HG03442 (cell line): ENCODE results near the gene ODC1.
"Not testable (repeated sequence)": the region's sequence is repeated elsewhere in the genome, so short reads cannot be mapped to it uniquely, and the experiment has no call there.

Experiments
- ATAC-seq: cut with Tn5 transposase; IDR thresholded peaks from one replicate; pipeline ENCODE4 v1.9.1; 2021; ENCODE audit warnings: mild to moderate bottlenecking, moderate library complexity; ENCODE audit not compliant: unreplicated experiment

ODC1 gene

DNA sequence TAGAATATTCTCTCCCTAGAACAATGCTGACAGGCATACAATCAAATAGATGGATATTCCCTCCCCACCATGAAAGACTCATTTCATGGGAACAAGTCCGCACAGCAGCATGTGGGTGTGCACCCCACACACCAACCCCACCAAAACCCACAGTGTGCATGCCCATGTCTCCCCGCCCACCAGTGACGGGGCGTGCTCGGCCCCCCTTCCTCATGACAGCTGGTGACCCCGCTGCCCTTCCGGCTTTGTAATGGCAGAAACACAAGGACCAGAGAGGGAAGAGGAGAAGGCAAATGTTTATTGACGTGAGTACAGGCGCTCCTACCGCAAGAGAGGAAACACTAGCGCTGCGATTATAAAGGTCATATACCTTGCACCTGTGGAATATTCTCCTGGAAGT, 30.8 kb upstream of the ODC1 start:
- ATAC-seq = no peak

DNA sequence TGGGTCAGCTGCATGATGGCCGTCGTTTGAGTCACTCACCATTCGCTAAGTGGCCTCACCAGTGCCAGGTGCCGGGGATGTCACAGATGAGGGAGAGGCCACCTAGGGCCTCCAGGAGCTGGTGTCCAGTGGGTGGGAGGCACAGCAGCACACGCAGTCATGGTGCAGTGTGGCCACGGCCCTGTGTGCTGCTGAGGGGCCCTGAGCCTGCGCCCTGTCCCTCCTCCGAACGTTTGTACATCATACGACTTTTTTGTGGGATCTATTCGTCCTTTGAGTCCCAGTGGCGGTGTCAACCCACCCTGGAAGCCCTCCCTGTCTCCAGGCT, 30.1 kb upstream of the ODC1 start:
- ATAC-seq = no peak

DNA sequence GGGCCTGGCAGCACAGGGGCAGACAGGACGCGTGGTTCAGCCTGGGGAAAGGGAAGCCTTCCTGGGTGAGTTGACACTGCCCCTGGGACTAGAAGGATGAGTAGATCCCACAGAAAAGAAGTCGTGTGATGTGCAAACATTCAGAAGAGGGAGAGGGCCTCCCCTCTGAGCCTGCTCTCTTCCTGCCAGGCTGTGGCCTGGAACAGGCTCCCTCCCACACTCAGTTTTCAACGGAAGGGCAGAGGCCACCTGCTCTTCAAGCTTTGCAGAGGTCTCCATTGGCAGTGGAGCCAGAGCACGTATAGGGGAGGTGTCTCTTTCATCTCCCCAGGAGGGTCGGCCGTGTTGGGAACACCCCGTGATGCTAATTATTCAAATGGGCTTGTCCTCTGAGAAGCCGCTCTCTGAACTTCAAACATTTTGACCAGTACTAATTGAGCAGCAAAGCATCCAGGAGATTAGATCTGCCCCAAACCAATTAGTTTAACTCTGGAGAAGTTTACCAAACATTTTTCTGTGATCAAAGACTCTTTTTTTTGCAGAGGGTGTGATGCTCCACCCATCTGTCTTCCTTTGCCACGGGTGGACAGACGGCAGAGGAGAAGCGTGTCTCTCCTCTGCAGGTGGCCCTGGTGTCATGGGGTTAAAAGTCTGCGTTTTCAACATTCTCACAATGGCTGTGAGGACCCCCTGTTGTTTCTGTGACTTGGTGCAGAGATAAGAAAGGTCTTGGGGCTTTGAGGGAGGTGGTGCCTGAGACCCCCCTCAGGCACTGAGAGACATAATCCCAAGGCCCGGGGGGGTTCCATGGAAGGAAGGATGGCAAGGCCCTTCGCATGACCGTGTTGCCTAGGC, 29.5 kb upstream of the ODC1 start:
- no peak for ATAC-seq

- no peak for ATAC-seq
Observed at GRCh38 chr2:10476723-10477442, 28.8 kb upstream of the ODC1 start.

DNA sequence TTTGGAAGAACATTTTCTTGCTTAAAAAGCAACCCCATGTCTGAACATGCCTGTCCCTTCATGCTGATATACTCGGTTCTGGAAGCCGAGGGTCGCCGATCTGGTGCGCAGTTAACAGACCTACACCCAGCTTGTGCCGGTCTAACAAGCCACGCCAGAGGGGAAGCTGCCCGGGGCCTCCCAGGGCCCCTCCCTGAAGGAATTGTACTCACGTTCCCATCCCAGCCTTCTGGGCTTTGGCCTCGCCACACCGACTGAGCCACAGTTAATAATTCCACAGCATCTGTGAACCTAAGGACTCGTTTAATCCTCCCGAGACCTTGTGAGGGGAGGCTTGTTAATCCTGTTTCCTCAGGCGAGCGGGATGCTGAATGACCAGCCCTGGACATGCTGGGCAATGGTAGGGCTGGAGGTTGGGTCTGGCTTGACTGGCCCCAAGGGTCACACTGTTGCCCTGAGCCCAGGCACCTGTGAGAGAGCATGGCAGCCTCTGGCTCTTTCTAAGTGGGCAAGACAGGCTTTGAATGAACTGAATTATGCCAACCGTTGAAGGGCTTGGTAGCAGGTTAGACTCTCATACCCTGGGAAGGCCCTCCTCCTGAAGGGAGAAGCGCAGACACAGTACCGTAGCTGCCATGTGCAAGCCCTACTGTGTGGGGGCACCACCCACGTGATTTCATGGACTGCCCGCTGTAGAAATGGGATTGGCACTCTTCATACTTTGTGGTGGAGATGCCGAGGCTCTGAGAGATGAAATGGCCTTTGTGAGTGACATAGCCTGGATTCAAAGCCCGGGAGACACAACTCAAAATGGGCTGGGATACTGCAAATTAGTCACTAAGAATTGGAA, 27.9 kb upstream of the ODC1 start:
- no peak for ATAC-seq

DNA sequence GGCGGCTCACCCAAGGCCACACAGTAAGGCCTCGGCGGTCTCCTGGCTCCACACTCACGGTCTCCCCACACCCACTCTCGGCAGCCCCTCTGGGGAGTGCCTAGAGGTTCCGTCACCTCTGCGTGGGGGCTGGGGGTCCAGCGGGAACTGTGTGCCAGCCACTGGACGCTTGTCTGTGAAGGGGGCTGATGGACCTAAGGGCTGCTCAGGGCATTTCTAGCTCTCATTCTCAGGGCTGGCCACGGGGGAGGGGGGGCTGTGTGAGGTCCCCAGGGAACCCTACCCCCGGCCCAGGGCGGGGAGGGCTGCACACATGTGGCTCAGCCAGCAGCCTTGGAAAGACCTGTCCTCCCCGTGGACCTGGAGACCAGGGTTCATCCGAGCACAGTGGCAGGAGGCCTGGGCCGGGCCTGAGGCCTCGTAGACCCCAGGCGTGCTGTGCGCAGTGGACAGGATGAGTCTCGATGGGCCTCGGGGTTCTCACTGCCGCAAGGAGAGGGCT, 27.1 kb upstream of the ODC1 start:
- no peak for ATAC-seq

- no peak for ATAC-seq
Observed at GRCh38 chr2:10473121-10473756, 25.1 kb upstream of the ODC1 start.

GRCh38 chr2:10471955-10472354, 23.8 kb upstream of the ODC1 start:
- no peak for ATAC-seq

DNA sequence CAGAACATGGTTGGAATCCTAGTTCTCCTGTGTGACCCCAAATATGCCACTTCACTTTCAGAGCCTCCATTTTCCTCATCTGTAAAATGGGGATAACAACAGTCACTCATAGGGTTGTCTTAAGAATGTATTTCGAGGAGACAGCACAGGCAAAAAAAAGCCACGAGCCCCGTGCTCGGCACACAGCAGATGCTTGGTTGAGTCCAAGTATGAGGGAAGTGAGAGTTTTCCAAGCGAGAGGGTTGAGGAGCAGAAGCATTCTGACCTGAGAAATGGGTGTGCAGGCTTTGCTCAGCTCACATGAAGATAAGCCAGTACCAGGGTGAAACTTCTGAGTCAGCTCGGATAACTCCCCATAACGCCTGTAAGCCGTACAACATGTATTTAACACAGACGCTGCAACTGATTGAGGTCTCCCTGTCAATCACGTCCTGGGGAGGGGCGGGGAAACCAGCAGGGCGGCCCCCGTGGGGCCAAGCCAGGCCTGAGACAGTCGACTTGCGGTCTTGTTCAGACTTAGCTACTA, 23.0 kb upstream of the ODC1 start:
- ATAC-seq = no peak

GRCh38 chr2:10469955-10470608, 22.0 kb upstream of the ODC1 start:
- no peak for ATAC-seq

- no peak for ATAC-seq
Observed at GRCh38 chr2:10469301-10469700, 21.2 kb upstream of the ODC1 start.

- no peak for ATAC-seq
Observed at GRCh38 chr2:10467401-10467800, 19.3 kb upstream of the ODC1 start.

DNA sequence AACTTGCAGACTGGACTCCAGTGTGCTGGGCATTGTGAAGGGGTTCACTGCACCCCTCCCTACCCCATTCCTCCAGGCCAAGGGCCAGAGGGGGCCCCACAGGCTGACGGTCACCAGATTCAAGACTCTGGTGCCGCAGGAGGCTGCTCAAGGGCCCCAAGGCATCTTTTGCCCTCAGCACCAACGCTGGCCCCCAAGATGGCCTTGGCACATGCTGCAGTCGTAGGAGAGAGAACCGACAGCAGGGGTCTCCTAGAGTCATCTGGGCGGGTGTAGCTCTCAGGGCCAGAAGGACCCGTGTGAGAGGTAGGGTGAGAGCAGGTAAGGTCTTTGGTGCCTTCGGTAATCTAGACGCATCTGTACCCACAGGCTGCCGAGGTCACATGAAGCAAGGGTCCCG, 18.7 kb upstream of the ODC1 start:
- ATAC-seq = no peak

DNA sequence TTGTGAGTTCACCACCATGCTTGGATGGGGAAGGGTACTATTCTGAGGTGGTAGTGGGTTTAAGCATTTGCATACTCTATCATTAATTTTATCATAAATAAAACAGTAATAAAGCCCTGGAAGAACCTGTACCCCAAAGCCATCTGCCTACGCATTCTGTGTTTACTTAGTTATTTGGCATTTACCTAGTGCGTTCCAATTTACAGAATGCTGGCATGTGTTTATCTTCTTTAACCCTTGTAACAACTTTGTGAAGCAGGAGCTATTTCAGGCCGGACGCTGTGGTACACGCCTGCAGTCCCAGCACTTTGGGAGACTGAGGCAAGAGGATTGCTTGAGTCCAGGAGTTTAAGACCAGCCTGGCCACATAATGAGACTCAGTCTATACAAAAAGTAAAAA, 17.8 kb upstream of the ODC1 start:
- no peak for ATAC-seq

DNA sequence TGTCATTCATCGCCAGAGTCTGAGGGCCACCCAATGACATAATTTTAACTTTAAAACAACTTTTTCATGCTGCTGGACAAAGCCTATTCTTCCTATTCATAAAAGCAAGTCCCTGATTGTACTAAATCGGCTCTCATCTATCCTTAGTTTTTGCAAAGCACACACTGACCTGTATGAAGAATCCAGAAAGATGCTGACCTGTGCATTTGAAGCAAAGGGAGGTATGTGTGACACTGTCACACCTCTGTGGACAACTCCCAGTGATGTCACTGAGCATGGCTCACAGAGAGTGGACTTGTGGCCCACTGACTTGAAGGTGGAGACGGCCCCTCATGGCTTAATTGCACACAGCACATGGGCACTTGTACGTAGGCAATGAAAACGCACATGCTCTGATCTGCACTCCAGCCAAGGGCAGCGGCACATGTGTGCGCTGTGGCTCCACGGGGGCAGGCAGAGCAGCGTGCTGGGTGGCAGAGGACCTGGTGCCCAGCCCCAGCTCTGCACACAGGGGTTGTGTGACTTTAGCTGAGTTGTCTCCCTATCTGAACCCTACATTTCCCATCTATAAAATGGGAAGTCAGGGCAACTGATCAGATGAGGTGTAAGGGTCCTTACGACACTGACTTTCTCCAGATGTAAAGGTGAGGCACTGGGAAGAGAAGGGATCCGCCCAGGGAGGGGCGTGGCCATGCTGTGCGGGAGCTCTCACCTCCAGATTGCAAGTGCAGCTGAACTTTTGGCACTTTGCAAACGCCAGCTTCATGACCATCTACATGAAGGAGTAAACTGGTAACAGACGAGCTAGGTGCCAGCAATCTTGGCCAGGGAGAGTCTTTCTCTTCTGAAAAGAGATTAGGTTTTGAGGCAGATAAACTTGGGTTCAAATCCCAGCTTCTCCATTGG, 14.3 kb upstream of the ODC1 start:
- ATAC-seq = no peak

DNA sequence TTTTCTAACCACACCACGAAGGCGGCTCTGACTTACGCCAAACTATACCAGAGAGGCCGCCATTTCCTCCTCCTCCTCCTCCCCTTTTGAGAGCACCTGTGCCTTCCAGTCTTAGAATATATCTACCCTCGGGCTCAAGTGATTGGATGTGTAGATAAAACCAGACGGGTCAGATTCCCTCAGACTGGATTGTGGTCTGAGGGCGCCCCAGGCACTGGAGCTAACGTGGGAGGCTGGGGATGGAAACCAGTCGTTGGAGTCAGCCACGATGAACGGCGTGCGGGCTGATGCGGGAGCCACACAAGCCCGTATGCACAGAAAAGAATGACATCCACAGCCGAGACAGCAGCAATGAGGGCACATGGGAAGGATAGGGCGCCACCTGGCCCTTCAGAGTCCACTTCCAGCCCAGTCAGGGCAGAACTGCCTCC, 12.3 kb upstream of the ODC1 start:
- no peak for ATAC-seq

DNA sequence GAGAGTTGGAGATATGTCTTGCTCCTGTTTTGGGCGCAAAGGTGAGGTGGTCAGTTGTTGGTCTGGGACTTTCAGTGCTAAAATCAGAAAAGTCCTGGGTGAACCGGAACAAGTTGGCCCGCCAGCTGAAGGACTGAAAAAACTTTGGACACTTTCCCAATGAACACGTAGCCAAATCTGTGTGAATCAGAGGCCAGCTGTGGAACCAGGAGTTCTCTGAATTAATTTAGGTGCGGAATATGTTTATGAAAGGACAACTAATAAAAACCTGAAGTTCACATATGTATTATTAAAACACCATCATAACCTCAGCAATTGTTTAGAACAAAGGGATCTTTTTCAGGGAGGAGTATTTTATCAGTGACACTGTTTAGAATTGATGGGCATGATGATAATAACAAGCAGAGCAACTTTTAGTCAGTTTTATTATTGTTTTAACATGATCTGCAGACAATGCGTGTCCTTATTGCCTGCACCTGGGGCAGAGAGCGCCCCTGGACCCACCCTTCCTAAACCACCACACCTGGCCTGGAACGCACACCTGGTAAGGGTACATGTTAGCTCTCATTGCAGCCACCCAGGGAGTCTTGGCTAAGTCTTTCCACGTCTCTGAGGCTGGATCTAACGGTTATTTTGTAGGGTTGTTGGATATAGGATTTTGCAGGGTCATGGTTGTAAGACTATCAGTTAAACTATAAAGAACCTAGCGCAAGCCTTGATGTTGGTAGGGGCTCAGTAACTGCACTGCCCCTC, 9.9 kb upstream of the ODC1 start:
- no peak for ATAC-seq

DNA sequence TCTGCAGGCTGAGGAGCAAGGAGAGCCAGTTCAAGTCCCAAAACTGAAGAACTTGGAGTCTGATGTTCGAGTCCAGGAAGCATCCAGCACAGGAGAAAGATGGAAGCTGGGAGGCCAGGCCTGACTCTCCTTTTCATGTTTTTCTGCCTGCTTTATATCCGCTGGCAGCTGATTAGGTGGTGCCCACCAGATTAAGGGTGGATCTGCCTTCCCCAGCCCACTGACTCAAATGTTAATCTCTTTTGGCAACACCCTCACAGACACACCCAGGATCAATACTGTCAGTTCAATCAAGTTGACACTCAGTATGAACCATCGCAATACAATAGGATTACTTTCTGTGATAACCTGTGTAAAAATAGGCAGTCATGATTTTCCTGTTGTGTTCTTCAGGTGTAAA, 9.1 kb upstream of the ODC1 start:
- not testable (repeated sequence) for ATAC-seq
